Measurements from ENCODE around the gene INF2.

DNA sequence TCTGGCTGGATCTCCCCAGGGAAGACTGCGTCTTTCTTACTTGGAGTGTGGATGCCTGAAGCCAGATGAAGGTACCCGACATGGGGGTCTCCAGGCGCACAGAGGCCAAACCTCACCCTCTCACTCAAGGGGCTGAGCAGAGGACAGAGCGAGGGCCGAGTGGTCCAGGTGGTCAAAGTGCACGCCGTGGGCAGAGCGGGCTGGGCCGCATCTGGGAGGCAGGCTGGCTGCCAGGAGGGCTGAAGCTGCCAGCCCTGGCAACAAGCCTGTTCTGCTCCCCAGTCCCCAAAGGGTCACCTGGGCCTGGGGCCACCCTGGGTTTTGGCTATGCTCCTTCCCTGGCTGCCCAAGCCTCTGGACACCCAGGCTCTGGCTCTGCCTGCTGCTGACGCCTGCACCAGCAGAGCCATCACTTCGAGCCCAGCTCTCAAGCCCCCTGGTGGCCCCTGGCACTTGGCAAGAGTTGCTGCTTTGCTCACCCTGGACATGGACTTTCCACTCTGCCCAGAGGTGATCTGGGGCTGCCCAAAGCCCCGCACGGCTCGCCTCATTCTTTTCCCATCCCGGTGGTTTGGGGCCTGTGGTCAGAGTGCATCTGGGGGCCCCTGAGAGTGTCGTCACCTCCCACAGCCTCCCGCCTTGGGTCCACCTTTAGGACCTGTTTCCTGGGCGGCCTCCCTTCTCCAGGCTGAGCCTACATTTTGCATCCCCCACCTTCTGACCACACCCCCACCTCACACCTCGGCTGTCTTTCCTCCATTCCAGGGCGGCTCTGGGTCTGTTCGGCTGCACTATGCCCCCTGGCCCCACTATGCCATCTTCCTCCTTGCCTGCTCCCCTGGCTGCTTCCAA lies 37.4 kb downstream of the INF2 start:
- TF ChIP-seq, protein P1, sequence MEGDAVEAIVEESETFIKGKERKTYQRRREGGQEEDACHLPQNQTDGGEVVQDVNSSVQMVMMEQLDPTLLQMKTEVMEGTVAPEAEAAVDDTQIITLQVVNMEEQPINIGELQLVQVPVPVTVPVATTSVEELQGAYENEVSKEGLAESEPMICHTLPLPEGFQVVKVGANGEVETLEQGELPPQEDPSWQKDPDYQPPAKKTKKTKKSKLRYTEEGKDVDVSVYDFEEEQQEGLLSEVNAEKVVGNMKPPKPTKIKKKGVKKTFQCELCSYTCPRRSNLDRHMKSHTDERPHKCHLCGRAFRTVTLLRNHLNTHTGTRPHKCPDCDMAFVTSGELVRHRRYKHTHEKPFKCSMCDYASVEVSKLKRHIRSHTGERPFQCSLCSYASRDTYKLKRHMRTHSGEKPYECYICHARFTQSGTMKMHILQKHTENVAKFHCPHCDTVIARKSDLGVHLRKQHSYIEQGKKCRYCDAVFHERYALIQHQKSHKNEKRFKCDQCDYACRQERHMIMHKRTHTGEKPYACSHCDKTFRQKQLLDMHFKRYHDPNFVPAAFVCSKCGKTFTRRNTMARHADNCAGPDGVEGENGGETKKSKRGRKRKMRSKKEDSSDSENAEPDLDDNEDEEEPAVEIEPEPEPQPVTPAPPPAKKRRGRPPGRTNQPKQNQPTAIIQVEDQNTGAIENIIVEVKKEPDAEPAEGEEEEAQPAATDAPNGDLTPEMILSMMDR (IDR thresholded peaks at IDR 0.05) = no peak
- TF ChIP-seq POLR2A (IDR thresholded peaks at IDR 0.05) = no peak

All from esophagus squamous epithelium (tissue), 4 donors.